ENCODE data around the gene TNFRSF1B.

TNFRSF1B gene

DNA sequence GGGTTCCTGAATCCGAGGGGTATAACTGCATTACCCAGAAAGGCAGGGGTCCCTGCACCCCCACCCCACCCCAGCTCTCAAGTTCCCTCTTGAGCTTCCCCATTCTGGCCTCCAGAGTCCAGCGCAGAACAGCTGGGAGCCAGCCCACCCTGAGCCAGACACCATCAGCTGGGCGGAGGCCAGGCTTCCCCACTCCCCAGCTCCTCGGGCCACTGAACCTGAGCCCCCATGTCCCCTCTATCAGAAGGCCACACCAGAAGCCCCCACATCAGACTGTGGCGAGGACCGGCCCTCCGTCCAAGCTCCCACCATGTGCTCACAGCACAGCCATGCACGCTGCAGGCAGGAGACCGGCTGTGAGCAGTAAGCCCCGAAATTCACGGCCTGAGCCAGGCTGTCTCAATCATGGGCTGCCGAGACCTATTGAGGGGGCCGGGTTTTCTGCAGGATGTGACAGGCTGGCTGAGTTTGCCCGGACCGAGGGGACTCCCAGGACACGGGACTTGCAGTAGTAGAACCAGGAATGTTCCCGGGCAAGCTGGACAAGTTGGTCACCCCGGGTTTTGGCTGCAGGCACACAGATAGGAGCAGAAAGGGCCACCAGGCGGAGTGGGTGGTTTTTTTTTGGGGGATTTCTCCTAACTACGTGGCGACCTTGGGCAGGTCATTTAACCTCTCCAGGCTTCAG is 25.5 kb upstream of the TNFRSF1B start:
- FAIRE-seq (no peak), DNase-seq (ENCODE audit: insufficient read length, low spot score) (no peak)

- FAIRE-seq (no peak), DNase-seq (ENCODE audit: insufficient read length, low spot score) (no peak)
Observed at GRCh38 chr1:12142141-12142823, 24.5 kb upstream of the TNFRSF1B start.

GRCh38 chr1:12142891-12143630 is 23.7 kb upstream of the TNFRSF1B start:
- DNase-seq (ENCODE audit: insufficient read length, low spot score) (no peak), FAIRE-seq (no peak)

DNA sequence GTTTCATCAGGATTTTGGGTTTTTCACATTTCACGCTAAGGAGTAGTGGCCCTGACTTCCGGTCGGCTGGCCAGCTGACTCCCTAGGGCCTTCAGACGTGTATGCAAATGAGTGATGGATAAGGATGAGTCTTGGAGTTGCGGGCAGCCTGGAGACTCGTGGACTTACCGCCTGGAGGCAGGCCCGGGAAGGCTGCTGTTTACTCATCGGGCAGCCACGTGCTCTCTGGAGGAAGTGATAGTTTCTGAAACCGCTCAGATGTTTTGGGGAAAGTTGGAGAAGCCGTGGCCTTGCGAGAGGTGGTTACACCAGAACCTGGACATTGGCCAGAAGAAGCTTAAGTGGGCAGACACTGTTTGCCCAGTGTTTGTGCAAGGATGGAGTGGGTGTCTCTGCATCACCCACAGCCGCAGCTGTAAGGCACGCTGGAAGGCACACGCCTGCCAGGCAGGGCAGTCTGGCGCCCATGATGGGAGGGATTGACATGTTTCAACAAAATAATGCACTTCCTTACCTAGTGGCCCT is 23.1 kb upstream of the TNFRSF1B start:
- peak; percentile 83 for DNase-seq (ENCODE audit: insufficient read length, low spot score)
- FAIRE-seq, result peak; percentile 76

GRCh38 chr1:12144236-12144635 is 22.6 kb upstream of the TNFRSF1B start:
- FAIRE-seq, result no peak
- no peak for DNase-seq (ENCODE audit: insufficient read length, low spot score)

- no peak for DNase-seq (ENCODE audit: insufficient read length, low spot score)
- no peak for FAIRE-seq
Observed at GRCh38 chr1:12144969-12145368, 21.8 kb upstream of the TNFRSF1B start.

DNA sequence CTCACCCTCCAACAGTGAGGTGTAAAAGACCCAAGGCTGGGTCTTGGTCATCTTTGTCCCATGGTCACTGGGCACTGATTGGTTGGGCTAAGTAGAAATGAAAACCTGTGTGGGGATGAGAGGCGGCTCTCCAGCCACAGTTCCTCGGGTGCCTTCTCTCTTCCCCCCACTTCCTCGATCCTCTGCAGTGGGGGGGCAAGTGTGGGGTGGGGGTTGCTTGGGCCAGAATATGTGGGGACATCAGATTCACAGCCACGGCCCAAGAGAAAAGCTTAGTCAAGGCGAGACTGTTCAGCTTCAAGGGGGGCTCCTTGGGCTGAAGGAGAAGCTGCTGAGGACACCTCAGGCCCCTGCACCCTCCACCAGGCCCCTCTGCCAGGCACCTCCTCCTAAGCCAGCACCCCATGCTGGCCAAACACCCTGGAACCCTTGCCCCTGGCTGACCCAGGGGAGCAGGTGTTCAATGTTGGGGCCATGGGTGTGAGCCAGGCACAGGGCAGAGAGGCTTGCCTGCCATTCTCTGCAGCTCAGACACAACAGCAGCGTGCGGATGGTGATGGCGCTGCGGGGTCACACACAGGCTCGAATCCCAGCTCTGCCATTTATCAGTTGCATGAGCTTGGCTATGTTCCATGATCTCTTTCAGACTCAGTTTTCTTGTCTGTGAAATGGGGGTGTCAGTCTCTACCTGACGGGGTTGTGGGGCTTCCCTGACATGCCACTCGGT is 21.0 kb upstream of the TNFRSF1B start:
- DNase-seq (ENCODE audit: insufficient read length, low spot score), result no peak
- FAIRE-seq, result no peak

GRCh38 chr1:12146343-12147112 is 20.3 kb upstream of the TNFRSF1B start:
- no peak for DNase-seq (ENCODE audit: insufficient read length, low spot score)
- no peak for FAIRE-seq

DNA sequence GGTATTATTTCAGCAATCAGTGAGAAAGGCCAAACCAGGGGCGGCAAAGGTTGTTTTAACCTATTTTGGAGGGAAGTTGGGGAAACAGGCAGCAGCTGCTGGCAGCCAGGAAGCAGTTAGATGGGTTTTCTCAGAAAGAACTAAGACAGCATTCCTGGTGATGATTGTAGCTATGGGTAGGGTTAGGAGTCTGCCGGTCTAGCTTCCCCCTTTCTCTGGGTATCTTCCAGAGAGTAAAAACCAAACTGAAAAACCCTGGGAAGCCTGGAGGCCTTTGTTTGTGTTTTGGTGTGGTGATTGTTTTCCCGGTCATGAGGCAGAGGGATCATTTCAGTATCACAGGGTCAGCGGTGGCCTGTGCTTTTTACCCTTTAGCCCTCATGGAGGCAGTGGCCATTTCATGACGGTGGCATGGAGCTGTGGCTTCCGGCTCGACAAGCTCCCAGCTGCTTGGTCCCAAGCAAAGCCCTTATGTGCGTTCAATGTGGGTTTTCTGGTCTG is 19.5 kb upstream of the TNFRSF1B start:
- FAIRE-seq, result no peak
- no peak for DNase-seq (ENCODE audit: insufficient read length, low spot score)

GRCh38 chr1:12148160-12148957 is 18.4 kb upstream of the TNFRSF1B start:
- FAIRE-seq, result no peak
- DNase-seq (ENCODE audit: insufficient read length, low spot score), result no peak

- DNase-seq (ENCODE audit: insufficient read length, low spot score) (no peak), FAIRE-seq (no peak)
Observed at GRCh38 chr1:12148958-12149790, 17.6 kb upstream of the TNFRSF1B start.

- FAIRE-seq, result no peak
- DNase-seq (ENCODE audit: insufficient read length, low spot score), result no peak
Observed at GRCh38 chr1:12149791-12150175, 17.0 kb upstream of the TNFRSF1B start.

DNA sequence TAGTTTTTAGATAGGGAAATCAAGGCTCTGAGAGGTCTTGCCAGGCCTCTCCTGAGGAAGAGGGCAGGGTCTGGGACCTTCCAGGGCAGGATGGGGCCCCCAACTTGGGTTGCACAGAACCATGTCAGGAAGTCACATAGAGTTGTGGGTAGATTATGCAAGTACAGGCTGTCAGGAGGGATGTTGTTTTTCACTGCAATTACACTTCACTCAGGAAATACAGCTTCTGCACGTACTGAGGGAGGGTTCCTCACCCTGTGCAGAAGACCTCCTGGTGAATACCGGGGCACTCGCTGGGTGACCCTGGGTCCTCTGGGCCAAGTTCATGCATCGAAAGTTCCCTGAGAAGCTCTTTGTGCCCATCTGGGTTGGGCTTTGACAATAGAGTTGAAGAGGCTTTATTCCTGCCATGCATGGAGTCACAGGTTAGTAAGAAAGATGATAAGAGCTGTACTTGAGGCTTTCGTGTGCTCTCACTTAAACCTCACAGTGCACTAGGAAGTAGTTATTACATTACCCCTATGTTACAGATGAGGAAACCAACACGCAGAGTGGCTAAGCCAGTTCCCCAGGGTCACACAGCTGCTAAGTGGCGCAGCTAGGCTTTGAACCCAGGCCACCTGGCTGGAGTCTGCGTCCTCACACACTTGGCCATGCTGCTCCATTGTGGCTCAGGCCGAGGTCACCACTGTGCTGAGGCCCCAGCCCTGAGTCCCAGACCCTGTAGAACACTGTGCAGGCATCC is 16.2 kb upstream of the TNFRSF1B start:
- no peak for DNase-seq (ENCODE audit: insufficient read length, low spot score)
- FAIRE-seq, result no peak

- DNase-seq (ENCODE audit: insufficient read length, low spot score) (no peak), FAIRE-seq (no peak)
Observed at GRCh38 chr1:12151465-12151864, 15.3 kb upstream of the TNFRSF1B start.

- FAIRE-seq (no peak), DNase-seq (ENCODE audit: insufficient read length, low spot score) (no peak)
Observed at GRCh38 chr1:12152113-12152891, 14.5 kb upstream of the TNFRSF1B start.

GRCh38 chr1:12153181-12153785 is 13.5 kb upstream of the TNFRSF1B start:
- FAIRE-seq (no peak), DNase-seq (ENCODE audit: insufficient read length, low spot score) (peak; percentile 53)
